Activated CD8-positive, alpha-beta memory T cell treated with anti-CD3 and anti-CD28 coated beads for 24 hours (primary cell): Measurements from ENCODE around the gene ZBED5.
A peak's percentile ranks its signal among the peaks of the same experiment; 100 is the strongest.

Source experiments
- DNase-seq: peaks from one replicate; pipeline ENCODE4 v3.0.0-alpha.2; 2020

ZBED5 gene

DNA sequence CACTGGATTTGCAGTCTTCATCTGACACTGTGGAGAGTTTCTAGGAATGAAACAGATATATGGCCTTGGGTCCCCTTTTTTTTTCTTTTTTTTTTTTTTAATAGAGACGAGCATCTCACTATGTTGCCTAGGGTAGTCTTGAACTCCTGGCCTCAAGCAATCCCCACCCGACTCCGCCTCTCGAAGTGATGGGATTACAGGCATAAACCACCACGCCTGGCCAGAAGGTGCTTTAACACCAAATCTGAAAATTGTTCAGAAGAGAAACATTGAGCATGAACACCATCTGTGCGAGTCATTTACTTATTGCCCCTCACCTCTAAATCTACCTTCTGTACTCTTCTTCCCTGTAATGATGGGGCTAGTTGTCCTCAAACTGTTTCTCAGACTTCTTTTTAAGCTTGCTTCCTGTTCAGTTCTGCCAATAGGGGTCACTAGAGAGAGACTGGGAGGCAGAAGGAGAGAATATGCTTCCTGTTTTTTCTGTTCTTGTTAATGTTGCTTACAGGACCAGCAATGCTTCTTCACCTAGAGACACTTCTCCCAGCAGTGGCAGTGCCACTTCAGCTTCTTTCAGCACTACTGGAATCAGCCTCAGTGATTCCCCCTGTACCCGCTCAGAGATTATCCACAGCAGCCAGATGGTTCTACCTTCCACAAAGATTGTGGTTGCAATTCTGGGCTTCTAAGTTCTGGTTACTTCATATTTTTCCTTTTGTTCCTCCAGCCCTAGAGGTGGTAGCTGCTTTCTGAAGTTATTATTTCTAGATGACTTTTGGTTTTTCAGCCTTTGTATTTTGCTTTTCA lies 20.8 kb upstream of the ZBED5 start:
- peak; percentile 59 for DNase-seq

- DNase-seq: no peak
Measured at GRCh38 chr11:10876158-10876557, 18.3 kb upstream of the ZBED5 start.

DNA sequence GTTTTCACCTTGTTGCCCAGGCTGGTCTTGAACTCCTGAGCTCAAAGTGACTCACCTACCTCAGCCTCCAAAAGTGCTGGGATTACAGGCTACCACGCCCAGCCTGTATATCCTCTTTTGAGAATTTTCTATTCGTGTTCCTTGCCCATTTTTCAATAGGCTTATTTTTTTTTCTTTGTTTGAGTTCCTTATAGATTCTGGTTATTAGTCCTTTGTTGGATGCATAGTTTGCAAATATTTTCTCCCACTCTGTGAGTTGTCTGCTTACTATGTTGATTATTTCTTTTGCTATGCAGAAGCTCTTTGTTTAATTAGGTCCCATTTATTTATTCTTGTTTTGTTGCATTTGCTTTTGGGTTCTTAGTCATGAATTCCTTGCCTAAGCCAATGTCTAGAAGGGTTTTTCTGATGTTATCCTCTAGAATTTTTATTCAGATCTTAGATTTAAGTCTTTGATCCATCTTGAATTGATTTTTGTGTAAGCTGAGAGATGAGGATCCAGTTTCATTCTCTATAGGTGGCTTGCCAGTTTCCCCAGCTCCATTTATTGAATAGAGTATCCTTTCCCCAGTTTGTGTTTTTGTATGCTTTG lies 17.7 kb upstream of the ZBED5 start:
- no peak for DNase-seq

DNA sequence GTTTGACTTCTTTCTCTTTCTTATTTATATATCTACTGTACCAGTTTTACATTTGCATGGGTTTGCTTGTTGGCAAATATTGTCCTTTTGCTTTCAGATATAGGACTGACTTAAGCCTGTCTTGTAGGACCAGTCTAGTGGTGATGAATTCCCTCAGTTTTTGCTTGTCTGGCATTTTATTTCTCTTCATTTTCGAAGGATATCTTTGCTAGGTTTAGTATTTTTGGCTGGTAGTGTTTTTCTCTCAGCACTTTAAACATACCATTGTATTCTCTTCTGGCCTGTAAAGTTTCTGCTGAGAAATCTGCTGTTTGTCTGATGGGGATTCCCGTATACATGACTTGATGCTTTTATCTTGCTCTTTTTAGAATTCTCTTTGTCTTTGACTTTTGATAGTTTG lies 14.2 kb upstream of the ZBED5 start:
- no peak for DNase-seq

GRCh38 chr11:10868352-10868751 lies 10.5 kb upstream of the ZBED5 start:
- DNase-seq: no peak

DNA sequence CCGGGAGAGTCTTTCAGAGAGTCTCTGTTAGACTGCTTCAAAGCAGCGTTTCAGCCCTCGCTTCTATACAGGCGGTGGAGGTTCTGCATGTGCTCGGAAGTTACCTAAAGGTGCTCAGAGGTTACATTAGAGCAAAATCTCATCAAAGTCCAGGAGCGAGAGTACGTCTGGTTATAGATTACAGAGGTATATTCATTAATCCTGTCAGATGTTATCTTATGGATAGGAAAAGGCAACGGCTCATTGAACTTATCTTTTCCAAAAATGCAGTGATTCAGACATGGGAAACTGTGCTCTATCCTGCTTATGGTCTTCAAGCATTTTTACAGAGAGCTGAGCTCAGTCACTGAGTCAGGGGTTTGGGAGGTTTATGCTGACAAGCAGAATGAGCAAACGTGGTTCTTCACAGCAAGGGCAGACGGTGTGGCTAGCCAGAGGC lies 9.1 kb upstream of the ZBED5 start:
- no peak for DNase-seq

GRCh38 chr11:10865837-10866270 lies 8.0 kb upstream of the ZBED5 start:
- DNase-seq: no peak

DNA sequence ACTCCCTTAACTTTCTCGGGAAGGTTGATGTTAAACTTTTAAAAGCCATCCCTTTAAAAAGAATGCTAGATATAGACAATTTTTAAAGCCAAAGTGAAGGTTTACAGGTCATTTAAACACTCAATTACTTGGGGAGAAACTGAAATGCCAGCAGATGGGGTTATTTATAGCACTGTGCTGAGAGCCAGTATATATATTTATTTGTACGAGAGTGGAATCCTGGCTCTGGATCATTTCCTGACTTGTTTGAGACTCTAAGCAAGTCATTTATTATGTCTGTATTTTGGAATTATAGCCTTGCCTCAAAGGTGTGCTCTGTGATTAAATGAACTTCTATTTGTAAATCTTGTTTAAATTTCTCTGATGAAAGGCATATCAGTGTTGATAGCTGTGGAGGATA lies 6.8 kb upstream of the ZBED5 start:
- DNase-seq: no peak

DNA sequence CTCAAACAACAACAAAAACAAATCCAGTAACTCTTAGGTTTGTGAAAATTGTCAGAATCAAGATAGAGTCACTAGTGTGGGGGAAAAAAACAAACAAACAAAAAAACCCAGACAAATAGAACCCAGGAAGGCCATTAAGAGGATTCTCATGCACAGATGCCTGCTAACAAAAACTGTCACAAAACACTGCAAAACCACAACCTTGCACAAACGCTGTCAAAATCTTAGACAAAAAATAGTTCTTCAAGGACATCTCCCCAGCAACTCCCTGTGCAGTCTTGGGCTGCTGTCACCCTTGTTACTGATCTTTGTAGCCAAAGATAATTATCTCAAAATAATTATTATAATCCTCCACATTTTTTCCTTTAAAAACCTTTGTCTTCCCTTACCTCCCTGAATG lies 4.6 kb upstream of the ZBED5 start:
- DNase-seq: no peak

DNA sequence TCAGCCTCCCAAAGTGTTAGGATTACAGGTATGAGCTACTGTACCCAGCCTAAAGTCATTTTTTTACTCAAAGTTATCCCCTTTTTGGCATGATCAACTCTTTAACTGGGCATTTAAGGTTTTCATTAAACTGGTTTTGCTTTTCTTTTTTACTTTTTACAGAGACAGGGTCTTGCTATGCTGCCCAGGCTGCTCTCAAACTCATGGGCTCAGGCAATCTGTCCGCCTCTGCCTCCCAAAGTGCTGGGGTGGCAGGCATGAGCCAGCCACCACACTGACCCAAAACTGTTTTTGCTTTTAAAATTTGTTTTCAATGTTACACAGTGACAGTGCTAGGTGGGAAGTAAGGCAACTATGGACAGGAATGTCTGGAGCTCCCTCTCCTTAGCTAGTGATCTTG lies 3.9 kb upstream of the ZBED5 start:
- no peak for DNase-seq

GRCh38 chr11:10861047-10861446 lies 3.2 kb upstream of the ZBED5 start:
- no peak for DNase-seq

DNA sequence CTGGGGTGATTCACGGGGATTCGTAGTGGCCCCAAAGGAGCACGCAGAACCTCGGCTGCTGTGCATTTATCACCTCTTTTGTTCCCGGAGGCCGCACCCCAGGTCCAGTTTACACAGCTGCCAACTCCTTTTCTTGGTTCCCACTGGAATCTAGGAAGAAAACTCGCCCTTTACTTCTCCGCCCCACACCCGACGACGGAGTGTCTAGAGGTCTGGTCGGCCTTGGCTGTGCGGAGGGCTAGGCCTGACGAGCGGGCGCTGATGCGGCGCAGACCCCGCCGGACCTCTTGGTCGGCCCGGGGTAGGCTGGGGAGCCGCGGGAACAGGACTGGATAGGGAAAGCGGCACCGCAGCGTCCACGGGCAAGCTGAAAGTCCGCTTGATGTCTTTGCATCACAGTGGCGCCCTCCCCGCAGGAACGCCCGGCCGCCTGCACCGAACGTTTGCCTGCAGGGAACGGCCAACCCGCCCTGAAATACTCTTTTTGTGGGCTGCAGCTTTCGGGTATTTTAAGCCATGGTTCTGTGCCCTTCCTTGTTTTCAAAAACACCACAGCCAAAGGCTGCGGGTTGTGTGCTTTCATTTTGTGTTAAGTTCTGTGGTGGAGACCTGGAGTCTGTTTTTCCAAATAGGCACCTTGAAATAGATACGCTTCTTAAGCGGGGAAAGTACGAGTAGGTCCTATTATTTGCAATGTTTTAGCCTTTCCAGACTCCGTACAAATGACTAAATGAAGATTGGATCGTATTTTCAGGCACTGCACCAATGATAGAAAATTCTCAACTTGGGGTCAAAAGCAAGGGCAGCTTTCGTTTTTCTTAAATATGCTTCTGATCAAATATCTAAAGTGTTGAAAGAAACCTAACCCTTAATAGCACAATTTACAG lies 829 bp upstream of the ZBED5 start:
- no peak for DNase-seq

DNA sequence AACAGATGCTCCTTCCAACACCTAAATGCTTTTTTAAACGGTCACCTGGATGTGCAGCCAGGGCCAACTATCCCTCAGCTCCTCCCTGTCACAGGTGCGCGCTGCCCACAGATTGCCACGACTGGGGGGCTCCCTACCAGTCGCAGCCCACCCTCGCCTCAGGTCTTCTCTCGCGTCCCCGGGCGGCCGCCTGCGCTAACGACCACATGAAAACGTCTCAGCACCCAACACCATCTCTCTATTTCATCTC lies 469 bp downstream of the ZBED5 start:
- no peak for DNase-seq

DNA sequence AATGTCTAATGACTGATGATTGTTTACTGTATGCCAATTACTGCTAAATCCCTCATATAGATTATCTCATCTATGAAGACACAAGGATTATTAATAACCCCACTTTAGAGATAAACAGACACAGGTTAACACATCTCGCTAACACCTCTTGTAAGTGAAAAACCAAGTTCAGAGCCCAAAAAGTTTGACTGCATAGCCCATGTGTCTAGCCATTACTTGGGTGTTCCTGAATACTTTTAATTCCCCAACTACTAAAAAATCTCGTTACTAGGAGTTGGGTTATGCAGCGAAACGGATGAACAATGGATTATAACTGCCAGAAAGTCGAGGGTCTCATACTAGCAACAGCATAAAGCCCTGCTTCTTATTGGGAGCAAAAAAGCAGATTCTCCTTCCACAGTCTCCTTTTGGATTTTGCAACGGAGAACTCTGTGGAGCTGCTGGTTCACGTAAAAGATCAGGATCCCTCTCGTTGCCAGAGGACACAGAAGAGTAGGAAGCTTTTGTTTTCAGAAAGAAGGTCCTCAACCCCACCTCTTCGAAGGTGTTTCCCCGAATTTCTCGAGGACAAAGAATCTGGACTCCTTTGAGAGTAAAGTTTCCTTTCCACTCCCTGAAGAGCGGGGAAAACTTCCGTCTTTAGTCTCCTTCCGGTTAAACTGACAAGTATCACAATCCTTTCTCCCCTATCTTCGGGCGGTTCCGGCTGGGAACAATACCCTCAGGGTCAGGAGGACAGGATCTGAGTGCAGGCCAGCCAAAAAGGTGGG lies 979 bp downstream of the ZBED5 start:
- DNase-seq: no peak

- no peak for DNase-seq
Measured at GRCh38 chr11:10855295-10855694, 2.6 kb downstream of the ZBED5 start.

DNA sequence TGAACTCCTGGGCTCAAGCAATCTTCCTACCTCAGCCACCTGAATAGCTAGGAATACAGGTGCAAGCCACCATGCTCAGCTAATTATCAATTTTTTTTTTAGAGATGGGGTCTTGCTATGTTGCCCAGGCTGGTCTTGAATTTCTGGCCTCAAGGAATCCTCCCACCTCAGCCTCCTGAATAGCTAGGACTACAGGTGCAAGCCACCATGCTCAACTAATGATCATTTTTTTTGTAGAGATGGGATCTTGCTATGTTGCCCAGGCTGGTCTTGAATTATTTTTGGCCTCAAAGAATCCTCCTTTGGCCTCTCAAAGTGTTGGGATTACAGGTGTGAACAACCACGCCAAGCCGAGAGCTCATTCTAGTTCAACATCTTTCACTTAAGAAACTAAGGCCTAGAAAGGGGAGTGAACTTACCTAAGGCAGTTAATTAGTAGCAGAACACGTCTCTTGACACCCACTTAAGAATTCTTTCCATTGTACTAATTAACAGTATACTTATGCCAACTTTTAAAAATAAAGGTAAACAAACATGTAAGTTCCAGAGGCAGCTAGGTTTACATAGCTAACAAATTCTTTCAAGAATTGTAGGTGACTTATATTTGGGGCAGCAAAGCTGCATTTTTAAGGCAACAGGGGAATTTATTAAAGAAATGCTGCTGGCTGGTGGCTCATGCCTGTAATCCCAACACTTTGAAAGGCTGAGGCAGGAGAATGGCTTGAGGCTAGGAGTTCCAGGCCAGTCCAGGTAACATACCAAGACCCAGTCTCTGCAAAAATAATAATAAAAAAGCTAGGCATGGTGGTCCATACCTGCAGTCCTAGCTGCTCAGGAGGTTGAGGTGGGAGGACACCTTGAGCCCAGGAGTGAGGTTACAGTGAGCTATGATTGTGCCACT lies 9.6 kb downstream of the ZBED5 start:
- DNase-seq: no peak

GRCh38 chr11:10846660-10847059 lies 11.2 kb downstream of the ZBED5 start:
- no peak for DNase-seq

DNA sequence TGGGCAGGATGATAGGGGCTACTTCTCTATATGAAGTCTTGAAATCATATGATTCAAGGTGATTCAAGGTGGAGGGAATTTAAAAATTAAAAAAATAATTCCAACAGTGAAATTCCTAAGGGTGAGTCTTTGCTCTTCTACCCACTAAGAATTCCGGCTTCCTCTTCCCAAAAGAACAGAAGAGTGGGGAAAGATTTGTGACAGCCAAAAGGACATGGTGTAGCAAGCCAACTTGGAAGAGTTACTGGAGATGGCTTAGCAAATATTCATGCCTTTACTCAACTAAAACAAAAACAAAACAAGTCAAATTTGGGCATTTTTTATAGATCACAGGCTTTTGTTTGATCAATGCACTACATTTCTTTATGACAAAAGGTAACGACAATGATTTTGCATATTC lies 12.3 kb downstream of the ZBED5 start:
- no peak for DNase-seq

DNA sequence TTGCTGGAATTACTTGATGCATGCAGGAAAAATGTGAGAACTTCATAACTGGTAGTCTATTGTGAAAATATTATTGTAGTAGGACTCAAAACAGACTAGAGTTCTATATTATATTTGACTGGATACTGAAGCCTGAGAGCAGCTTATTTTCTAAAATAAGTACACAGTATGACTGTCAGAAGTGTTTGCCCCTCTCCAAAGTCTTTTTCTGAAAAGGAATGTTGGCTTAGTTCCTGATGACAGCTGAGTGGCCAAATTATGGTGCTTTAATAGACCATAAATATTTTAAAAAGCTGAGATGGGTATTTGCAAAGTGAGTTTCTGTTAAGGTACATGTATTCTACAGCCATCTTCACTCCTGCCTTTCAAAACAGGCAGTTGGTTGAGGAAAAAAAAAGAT lies 13.1 kb downstream of the ZBED5 start:
- DNase-seq: no peak

DNA sequence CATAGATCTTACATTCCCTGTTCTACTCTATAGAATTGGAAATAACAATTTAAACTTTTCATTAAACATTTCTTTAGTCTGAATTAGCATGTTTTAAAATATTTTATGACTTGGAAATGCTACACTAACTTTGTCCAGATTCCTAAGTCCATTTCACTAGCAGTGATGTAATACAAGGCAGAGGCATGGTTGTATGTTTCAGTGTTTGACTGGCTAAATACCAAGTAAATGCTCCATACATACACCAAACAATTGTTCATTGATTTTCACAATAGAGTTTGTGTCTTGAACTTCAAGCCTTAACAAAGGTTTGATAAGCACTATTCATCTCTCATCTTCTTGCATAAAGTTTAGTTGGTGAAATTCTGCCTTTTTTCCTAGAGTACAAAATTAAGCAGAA lies 13.5 kb downstream of the ZBED5 start:
- no peak for DNase-seq

DNA sequence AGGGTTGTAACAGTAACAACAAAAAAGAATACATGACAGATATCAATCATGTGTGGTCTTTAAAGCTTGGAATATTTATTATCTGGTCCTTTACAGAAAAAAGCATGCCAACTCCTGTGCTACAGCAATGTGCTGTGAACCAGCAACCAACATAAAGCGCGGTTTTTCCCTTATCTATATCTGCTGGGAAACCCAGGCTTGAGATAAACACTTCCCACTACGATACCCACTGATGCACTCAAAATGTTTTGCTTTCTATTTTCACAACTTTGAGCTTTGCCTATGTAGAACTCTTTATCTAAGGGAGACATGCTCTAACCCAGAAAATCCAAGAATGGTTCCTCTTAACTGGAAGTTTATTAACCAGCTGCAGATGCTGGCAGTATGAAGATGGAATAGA lies 19.0 kb downstream of the ZBED5 start:
- no peak for DNase-seq

DNA sequence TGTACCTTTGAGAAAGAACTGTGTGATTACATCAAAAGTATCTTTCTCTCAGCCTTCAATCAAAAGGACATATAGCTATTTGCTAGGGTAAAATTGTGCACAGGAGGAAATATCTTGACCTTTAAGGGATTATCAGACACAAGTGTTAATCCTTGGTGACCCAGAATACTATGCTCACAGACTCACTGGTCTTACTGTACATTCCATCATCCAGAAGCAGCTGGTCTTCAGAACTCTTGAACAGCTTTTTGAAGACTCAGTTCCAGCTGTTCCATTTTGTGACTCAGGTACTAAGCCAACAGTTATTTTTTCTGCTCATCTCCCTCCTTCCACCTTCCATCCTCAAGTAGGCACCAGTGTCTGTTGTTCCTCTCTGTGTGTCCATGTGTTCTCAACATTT lies 19.8 kb downstream of the ZBED5 start:
- DNase-seq: no peak
